Spleen (tissue), 7 donors: ENCODE data around the gene FAM83C.

Experiments used
- CTCF ChIP-seq, 11 experiments: fragments of 200-600 bp in 7 of 11; fragments of 450-650 bp in 4 of 11; sonication (generic) in 4 of 11; IDR thresholded peaks in 8 of 11; conservative IDR thresholded peaks in 3 of 11; 1 replicate in 7 of 11; 2 replicates in 4 of 11; pipeline versions ENCODE4 v1.4.0 to v1.8.0; 2016 to 2021; ENCODE audit warnings: antibody characterized with exemption in 11 of 11, inconsistent platforms in 4 of 11, mild to moderate bottlenecking in 1 of 11
- POLR2A ChIP-seq, 3 donors: fragments of 450-650 bp; IDR thresholded peaks; one replicate each; pipeline ENCODE4 v1.5.1; 2017; ENCODE audit warnings: antibody characterized with exemption in 3 of 3, mild to moderate bottlenecking in 1 of 3
- donor health status: DM: no; HTN: no; CAD: no; lungs with moderate emphysema.
- donor health status: DM: no; HTN: no; CAD: no.
- donor health status: DM: no; HTN: no; CAD: no.

DNA sequence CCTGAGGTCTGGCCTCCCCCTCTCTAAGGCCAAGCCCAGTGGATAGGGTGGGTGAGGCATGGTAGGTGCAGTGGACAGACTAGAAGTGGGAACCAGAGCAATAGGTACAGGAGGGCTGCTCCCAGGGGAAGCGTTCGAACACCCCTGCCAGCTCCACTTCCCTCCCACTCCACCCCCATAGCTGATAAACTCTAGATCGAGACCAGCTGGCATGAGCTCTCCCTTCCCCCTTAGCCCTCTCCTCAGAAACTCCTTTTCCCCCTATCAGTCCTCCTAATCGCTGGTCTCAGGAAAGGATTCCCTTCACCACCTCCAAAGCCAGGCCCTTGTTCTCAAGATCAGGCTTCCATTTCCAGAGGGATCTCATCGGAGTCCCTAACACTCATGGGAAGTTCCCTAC, 6.0 kb upstream of the FAM83C start:
- TF ChIP-seq CTCF (IDR thresholded peaks at IDR 0.05 in 8 of 11, conservative IDR thresholded peaks at IDR 0.05 in 3 of 11) (no peak), POLR2A (IDR thresholded peaks at IDR 0.05) (no peak)
